Prostate gland (tissue), 2 donors: ENCODE results near the gene SPSB4. TPM values are rescaled to one million over a fixed set of nuclear protein-coding genes. Genes with fewer than 3 reads are reported as not detected.
A peak's percentile ranks its signal among the peaks of the same experiment; 100 is the strongest.

ENCODE experiments used
- DNase-seq: peaks from one replicate; pipeline ENCODE4 v3.0.0-alpha.2; 2019; ENCODE audit warnings: low spot score
- H3K27ac ChIP-seq, 2 donors: fragments of 200-600 bp; sonication (generic); 2 replicates each; pipeline ENCODE4 v1.5.1; 2017 to 2019
- H3K27me3 ChIP-seq: fragments of 200-600 bp; sonication (generic); replicated peaks from 2 replicates; pipeline ENCODE4 v1.5.1; 2019; ENCODE audit not compliant: insufficient read depth
- H3K36me3 ChIP-seq, 2 donors: fragments of 200-600 bp; sonication (generic); 1 replicate in 1 of 2; 2 replicates in 1 of 2; pipeline versions ENCODE4 v1.5.1 to v1.8.1; 2017 to 2019
- H3K4me1 ChIP-seq: fragments of 200-600 bp; sonication (generic); replicated peaks from 2 replicates; pipeline ENCODE4 v1.5.1; 2019
- H3K4me3 ChIP-seq, 2 donors: fragments of 200-600 bp; sonication (generic); 2 replicates each; pipeline ENCODE4 v1.5.1; 2017 to 2019
- H3K9me3 ChIP-seq: fragments of 200-600 bp; sonication (generic); 2 replicates; pipeline ENCODE4 v1.5.1; 2017
- POLR2A ChIP-seq: fragments of 450-650 bp; IDR thresholded peaks from one replicate; pipeline ENCODE4 v1.6.1; 2016; ENCODE audit warnings: antibody characterized with exemption, mild to moderate bottlenecking
- POLR2AphosphoS5 ChIP-seq: sonication (generic); formaldehyde crosslinking; IDR thresholded peaks from one replicate; pipeline ENCODE4 v1.6.1; 2017; ENCODE audit warnings: antibody characterized with exemption
- WGBS: methylation state at CpG from one replicate; pipeline ENCODE4 v1.1.5; 2018; 5-methylcytosine and 5-hydroxymethylcytosine counted together
- intact Hi-C: fragments of 100-400 bp; cut with DNase I; formaldehyde crosslinking; loops from one replicate; pipeline ENCODE4 v1.14.2; 2022
- total RNA-seq, 2 donors: library from RNA; depleted of rRNA; stranded (reverse); fragments of >200 nt; gene quantifications; one replicate each; pipeline ENCODE4 v1.1.0, GENCODE V29; 2016
- TF ChIP-seq, protein P1 (sequence below), 4 experiments: fragments of 200-600 bp in 2 of 4; fragments of 450-650 bp in 2 of 4; sonication (generic) in 2 of 4; IDR thresholded peaks; 1 replicate in 3 of 4; 2 replicates in 1 of 4; pipeline ENCODE4 v1.5.1; 2016 to 2019; ENCODE audit warnings: antibody characterized with exemption in 4 of 4, mild to moderate bottlenecking in 2 of 4, moderate library complexity in 2 of 4

SPSB4 gene
- total RNA-seq, 2 donors from 2014 or later = 1.0 TPM; not detected in 1

DNA sequence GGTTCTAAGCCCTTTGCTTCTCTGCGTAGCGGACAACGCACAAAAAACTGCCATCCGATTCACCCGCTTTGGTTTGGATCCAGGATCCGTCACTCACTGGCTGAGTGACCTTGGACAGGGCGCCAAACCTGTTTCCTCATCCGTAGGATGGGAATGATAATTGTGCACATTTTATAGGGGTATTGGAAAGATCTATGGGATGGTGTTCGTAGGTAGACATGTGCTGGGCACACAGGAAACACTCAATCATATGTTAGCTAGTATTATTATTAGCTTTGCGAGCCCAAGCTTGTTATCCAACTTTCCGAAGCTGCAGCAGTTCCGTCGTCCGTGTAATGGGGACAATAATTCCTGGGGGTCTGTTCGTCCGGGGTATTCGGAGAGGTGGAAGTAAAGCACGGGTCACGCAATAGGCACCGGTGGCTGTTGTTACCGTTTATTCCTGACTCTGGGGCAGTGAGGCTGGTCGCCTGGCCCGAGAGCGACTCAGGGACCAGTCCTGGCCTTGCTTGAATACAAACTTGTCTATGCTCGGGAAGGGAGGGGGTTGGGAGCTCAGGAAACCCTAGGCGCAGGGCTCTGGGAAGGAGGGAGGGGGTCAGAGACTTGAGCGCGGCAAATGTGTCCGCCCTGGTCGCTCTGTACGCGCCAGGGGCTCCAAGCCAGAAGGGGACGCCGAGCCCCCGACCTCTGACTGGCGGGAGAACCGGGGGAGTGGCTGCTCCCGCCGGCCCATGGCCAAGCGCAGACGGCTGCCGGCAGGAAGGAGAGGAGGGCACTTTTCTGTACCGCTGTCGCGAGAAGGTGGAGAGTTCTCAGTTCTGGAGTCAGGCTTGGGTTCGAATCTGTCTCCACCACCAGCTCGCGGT lies 1.3 kb downstream of the SPSB4 start:
- H3K9me3 ChIP-seq = no peaks in the 10 kb centered on the region
- intact Hi-C loops = no loop called here
- DNase-seq = no peak
- no peaks in the 10 kb centered on the region for H3K36me3 ChIP-seq
- H3K27ac ChIP-seq = no peak overlapping the region
- 2% methylated on average over 46 of the region's 48 CpGs for WGBS
- no peak for TF ChIP-seq POLR2A
- TF ChIP-seq POLR2AphosphoS5 = no peak
- TF ChIP-seq, protein P1, sequence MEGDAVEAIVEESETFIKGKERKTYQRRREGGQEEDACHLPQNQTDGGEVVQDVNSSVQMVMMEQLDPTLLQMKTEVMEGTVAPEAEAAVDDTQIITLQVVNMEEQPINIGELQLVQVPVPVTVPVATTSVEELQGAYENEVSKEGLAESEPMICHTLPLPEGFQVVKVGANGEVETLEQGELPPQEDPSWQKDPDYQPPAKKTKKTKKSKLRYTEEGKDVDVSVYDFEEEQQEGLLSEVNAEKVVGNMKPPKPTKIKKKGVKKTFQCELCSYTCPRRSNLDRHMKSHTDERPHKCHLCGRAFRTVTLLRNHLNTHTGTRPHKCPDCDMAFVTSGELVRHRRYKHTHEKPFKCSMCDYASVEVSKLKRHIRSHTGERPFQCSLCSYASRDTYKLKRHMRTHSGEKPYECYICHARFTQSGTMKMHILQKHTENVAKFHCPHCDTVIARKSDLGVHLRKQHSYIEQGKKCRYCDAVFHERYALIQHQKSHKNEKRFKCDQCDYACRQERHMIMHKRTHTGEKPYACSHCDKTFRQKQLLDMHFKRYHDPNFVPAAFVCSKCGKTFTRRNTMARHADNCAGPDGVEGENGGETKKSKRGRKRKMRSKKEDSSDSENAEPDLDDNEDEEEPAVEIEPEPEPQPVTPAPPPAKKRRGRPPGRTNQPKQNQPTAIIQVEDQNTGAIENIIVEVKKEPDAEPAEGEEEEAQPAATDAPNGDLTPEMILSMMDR (IDR thresholded peaks at IDR 0.05) = no peak
- H3K27me3 ChIP-seq = peaks cover 7% of the 10 kb centered on the region
- H3K4me3 ChIP-seq = peak overlapping the region in 1 of 2 donors; percentile 21
- H3K4me1 ChIP-seq = peaks cover 6% of the 10 kb centered on the region

DNA sequence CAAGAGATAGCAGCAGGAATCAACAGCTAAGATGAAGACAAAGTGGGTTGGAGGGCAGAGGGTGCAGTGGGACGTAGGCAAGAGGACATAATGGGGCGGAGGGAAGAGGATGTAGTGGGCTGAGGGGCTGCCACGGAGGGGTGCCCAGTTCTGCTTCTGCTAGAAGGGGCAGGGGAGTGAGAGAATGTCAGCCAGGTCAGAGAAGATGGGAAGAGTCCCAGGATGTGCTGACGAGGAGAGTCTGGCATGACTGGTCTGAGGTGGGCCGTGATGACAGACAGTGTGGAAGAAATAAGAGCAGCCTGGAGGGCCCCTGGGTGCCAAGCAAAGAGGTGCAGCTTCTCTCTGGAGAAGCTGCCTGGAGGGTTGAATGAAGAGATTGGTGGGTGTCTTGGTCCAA lies 4.0 kb downstream of the SPSB4 start:
- intact Hi-C loops = no loop called here
- peaks cover 7% of the 10 kb centered on the region for H3K27me3 ChIP-seq
- no peaks in the 10 kb centered on the region for H3K9me3 ChIP-seq
- H3K4me1 ChIP-seq = peaks cover 6% of the 10 kb centered on the region
- H3K36me3 ChIP-seq = no peaks in the 10 kb centered on the region
- H3K27ac ChIP-seq = no peak overlapping the region
- no peak overlapping the region for H3K4me3 ChIP-seq
- no peak for TF ChIP-seq POLR2A
- TF ChIP-seq POLR2AphosphoS5 = no peak
- TF ChIP-seq, protein P1 (IDR thresholded peaks at IDR 0.05) = no peak
- 93% methylated on average over 5 of the region's 5 CpGs for WGBS
- DNase-seq = no peak

DNA sequence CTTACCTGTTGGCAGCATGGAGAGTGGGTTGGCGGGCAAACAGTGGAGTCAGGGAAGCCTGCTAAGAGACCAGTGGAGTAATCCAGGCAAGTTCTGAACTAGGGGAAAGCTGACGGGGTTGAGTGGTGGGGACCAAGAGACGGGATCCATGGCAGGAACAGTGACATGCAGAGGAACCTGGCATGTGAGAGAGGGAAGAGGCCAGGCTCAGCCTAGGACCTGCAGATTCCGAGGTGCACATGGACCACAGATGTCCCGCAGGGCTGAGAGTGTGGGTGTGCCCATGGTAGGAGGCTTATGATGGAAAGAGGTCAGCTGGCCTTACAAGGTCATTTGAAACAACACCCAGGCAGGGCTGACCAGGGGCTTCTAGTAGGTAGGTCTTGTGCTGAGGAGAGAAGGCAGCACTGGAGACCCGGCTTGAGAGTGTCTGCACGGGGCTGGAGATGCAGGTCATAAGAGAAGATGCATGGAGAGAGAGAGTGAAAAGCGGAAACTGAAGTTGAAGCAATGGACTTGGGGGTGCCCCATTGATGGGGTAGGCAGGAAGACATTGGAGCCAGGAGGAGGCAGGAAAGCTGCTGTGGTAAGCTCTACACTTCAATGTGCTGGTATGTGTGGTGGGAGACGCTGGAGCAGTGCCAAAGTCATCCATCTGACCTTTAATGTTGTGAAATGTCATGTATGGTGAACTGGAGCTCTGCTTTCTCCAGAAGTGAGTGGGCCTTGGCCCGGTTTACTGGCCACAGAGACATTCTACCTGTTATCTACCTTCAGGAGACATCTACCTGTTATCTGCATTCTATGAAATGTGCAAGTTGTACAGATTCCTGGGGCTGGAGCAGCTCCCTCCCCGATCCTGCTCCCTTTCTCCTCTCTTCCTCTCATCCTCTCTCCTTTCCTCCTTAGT lies 4.6 kb downstream of the SPSB4 start:
- Histone ChIP-seq H3K27ac (no peak overlapping the region), H3K4me3 (no peak overlapping the region), H3K27me3 (peaks cover 7% of the 10 kb centered on the region), H3K36me3 (no peaks in the 10 kb centered on the region), H3K4me1 (peaks cover 6% of the 10 kb centered on the region), H3K9me3 (no peaks in the 10 kb centered on the region)
- TF ChIP-seq, protein P1 (IDR thresholded peaks at IDR 0.05) = no peak
- TF ChIP-seq POLR2AphosphoS5 = no peak
- DNase-seq = no peak
- 95% methylated on average over 11 of the region's 11 CpGs for WGBS
- intact Hi-C loops = no loop called here

DNA sequence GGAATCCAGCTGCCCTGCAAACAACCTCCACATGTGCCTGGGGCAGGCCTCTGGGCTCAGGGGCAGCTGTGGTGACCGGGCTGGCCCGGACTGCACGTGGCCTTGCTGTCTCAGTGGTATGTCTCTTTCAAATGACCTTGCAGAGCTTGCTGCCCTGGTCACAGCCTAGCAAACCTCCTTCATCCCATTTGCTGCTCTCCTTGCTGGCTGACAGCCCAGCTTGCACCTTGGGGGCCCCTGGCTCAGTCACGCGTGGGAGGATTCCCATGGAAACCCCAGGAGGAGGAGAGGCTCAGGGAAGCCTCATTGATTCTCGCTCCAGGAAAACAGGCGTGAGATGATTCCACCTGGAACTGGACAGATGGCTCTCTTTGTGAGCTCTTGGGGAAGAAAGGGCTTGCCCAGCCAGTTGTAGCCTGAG lies 5.6 kb downstream of the SPSB4 start:
- Histone ChIP-seq H3K27ac (no peak overlapping the region), H3K9me3 (no peaks in the 10 kb centered on the region), H3K4me3 (no peak overlapping the region), H3K4me1 (peaks cover 4% of the 10 kb centered on the region), H3K36me3 (no peaks in the 10 kb centered on the region), H3K27me3 (peaks cover 2% of the 10 kb centered on the region)
- 77% methylated on average over 7 of the region's 7 CpGs for WGBS
- TF ChIP-seq POLR2A = no peak
- TF ChIP-seq, protein P1 (IDR thresholded peaks at IDR 0.05) = no peak
- TF ChIP-seq POLR2AphosphoS5 = no peak
- no peak for DNase-seq
- intact Hi-C loops = no loop called here
